ENCODE results near the gene IGFL4. TPM values are rescaled to one million over a fixed set of nuclear protein-coding genes. Genes with fewer than 3 reads are reported as not detected.

The IGFL4 gene
- total RNA-seq, 1 donor from 2014 or later = 1.3 TPM

DNA sequence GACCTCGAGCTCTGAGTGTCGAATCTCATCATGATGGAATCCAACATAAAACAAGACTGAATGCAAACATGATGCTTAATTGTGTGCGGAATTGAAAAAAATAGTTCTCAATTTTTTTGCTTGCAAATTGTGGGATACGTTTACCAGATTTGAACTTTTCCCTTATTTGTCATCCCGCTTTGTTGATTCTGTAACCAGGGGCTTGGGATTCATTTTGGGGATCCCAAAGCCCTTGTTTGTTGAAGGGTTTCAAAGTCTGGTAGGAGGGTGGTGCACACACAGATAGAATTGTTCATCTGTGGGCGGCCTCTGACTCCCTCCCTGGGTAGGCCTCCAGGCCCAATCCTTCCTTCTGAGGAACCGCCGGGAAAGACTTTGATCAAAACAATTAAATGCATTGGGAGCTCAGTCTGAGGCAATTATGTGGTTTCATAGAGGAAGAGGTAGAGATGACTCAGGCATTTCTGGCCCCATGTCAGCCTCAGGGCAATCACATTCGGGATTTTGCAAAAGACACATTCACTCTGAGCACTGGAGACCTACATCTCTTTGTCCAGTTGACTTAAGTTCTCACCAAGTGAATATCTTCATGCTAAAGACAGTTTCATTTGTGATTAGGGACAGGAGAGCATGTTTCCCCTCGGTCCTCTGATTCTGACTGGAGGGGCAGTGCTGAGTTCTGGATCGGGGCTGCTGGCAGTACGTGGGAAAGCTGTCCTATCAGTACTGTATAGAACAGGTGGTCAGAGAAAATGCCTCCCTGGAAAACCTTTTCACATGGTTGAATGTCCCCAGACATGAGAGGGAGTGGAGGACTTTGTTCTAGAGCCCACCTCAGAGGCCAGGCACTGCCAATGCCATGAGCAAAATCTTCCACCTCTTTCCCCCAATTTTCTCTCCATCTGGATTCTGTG is 27.8 kb upstream of the IGFL4 start:
- no peak for DNase-seq (ENCODE audit: extremely low spot score, unreplicated experiment)
- TF ChIP-seq, protein P1, sequence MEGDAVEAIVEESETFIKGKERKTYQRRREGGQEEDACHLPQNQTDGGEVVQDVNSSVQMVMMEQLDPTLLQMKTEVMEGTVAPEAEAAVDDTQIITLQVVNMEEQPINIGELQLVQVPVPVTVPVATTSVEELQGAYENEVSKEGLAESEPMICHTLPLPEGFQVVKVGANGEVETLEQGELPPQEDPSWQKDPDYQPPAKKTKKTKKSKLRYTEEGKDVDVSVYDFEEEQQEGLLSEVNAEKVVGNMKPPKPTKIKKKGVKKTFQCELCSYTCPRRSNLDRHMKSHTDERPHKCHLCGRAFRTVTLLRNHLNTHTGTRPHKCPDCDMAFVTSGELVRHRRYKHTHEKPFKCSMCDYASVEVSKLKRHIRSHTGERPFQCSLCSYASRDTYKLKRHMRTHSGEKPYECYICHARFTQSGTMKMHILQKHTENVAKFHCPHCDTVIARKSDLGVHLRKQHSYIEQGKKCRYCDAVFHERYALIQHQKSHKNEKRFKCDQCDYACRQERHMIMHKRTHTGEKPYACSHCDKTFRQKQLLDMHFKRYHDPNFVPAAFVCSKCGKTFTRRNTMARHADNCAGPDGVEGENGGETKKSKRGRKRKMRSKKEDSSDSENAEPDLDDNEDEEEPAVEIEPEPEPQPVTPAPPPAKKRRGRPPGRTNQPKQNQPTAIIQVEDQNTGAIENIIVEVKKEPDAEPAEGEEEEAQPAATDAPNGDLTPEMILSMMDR (conservative IDR thresholded peaks at IDR 0.05) = no peak
- Mint-ChIP-seq H3K36me3 (peaks cover 7% of the 10 kb centered on the region), H3K27me3 (peaks cover 26% of the 10 kb centered on the region), H3K9me3 (no peaks in the 10 kb centered on the region), H3K27ac (no peak overlapping the region), H3K4me1 (ENCODE audit: unreplicated experiment) (no peaks in the 10 kb centered on the region), H3K4me3 (no peak overlapping the region)

DNA sequence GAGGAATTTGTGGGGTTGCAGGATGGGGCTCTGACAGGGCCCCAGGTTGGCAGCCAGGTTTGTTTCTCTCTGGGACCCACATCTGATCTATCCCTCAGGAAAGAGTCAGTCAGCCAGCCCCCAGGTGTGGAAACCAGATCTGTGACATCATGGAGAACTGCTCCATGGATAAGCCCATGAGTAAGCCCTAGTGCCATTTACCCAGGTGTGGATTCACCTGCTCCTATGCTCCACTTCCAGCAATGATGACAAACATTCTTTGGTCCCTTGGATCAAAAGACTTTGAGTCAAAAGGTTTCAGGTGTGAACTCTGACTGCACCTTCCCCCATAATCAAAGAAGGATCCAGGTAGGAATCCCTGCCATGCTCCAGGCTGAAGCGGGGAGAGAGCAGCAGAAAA is 26.9 kb upstream of the IGFL4 start:
- Mint-ChIP-seq H3K4me1 (ENCODE audit: unreplicated experiment) (no peaks in the 10 kb centered on the region), H3K27me3 (peaks cover 19% of the 10 kb centered on the region), H3K4me3 (no peak overlapping the region), H3K27ac (no peak overlapping the region), H3K9me3 (no peaks in the 10 kb centered on the region), H3K36me3 (peaks cover 7% of the 10 kb centered on the region)
- DNase-seq (ENCODE audit: extremely low spot score, unreplicated experiment) = no peak
- TF ChIP-seq, protein P1 (conservative IDR thresholded peaks at IDR 0.05) = no peak

DNA sequence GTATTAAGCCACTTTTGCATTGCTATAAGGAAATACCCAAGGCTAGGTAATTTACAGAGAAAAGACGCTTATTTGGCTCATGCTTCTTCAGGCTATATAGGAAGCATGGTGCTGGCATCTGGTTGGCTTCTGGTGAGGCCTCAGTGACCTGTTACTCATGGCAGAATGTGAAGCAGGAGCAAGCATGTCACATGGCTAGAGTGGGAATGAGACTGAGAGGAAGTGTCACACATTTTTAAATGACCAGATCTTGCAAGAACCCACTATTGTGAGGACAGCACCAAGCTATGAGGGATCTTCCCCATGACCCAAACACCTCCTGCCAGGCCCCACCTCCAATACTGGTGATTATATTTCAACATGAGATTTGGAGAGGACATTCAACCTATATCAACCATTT is 25.7 kb upstream of the IGFL4 start:
- DNase-seq (ENCODE audit: extremely low spot score, unreplicated experiment) = no peak
- Mint-ChIP-seq H3K4me1 (ENCODE audit: unreplicated experiment) (no peaks in the 10 kb centered on the region), H3K36me3 (peaks cover 7% of the 10 kb centered on the region), H3K4me3 (no peak overlapping the region), H3K27ac (no peak overlapping the region), H3K27me3 (peaks cover 13% of the 10 kb centered on the region), H3K9me3 (no peaks in the 10 kb centered on the region)
- TF ChIP-seq, protein P1 (conservative IDR thresholded peaks at IDR 0.05) = no peak

DNA sequence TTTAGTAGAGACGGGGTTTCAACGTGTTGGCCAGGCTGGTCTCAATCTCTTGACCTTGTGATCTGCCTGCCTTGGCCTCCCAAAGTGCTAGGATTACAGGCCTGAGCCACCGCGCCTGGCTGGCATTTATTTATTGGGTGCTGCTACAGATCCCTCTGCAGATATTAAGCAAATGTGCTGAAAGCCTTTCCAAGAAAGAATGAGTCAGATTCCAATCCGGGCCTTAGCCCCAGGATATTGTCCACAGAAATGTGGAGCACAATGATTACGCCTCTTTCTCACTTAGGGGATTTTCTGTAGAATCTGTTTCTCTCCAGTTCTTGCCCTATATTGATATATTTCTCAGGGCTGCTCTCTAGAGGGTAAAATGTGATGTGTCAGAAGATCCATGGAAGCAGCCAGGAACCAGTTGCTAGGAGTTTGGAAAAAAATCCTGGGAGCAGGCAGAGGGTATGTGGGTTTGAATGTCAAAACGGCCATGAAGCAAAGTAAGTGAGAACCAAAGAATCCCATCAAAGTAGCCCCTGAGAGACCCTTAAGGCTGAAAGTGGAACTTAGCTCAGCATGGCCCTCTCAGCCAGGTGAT is 24.8 kb upstream of the IGFL4 start:
- TF ChIP-seq, protein P1 (conservative IDR thresholded peaks at IDR 0.05) = no peak
- no peak overlapping the region for H3K4me3 Mint-ChIP-seq
- no peaks in the 10 kb centered on the region for H3K9me3 Mint-ChIP-seq
- H3K27me3 Mint-ChIP-seq = peaks cover 11% of the 10 kb centered on the region
- H3K36me3 Mint-ChIP-seq = peaks cover 3% of the 10 kb centered on the region
- H3K4me1 Mint-ChIP-seq (ENCODE audit: unreplicated experiment) = no peaks in the 10 kb centered on the region
- no peak for DNase-seq (ENCODE audit: extremely low spot score, unreplicated experiment)
- no peak overlapping the region for H3K27ac Mint-ChIP-seq

DNA sequence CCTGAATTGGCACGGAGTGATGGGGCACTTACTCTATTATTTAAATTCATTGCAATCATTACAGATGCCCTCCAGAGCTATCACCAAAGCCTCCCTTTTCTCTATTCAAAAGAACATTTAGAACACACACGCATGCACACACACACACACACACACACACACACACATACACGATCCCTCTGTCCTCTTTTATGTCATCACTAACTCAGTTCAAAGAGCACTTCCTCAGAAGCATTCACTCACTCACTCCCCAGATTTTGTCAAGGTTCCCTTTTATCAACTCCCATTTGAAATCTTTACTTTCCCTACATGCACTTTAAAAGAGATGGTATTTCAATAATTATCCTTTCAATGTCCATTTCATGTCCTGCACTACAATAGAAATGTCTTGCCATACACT is 22.4 kb upstream of the IGFL4 start:
- H3K9me3 Mint-ChIP-seq = no peaks in the 10 kb centered on the region
- peaks cover 3% of the 10 kb centered on the region for H3K36me3 Mint-ChIP-seq
- peaks cover 8% of the 10 kb centered on the region for H3K27me3 Mint-ChIP-seq
- H3K4me1 Mint-ChIP-seq (ENCODE audit: unreplicated experiment) = no peaks in the 10 kb centered on the region
- no peak overlapping the region for H3K4me3 Mint-ChIP-seq
- no peak overlapping the region for H3K27ac Mint-ChIP-seq
- TF ChIP-seq, protein P1 (conservative IDR thresholded peaks at IDR 0.05) = no peak
- DNase-seq (ENCODE audit: extremely low spot score, unreplicated experiment) = no peak
